Neural progenitor cell (in vitro differentiated cells): ENCODE results near the gene BRD7.

Experiments used
- CTCF ChIP-seq: fragments of 200-600 bp; sonication (generic); IDR thresholded peaks from 2 replicates; pipeline ENCODE4 v1.5.1; 2017; ENCODE audit warnings: antibody characterized with exemption, mild to moderate bottlenecking
- EZH2 ChIP-seq: fragments of 200-600 bp; sonication (generic); IDR thresholded peaks from 2 replicates; pipeline ENCODE4 v1.6.1; 2017; ENCODE audit warnings: antibody characterized with exemption, mild to moderate bottlenecking, moderate library complexity
- EZH2phosphoT487 ChIP-seq: fragments of 200-600 bp; sonication (generic); IDR thresholded peaks from 2 replicates; pipeline ENCODE4 v1.6.1; 2017; ENCODE audit warnings: antibody characterized with exemption

GRCh38 chr16:50360779-50361178, 8.0 kb downstream of the BRD7 start:
- TF ChIP-seq CTCF (no peak), EZH2phosphoT487 (no peak), EZH2 (no peak)
